AG20443 (cell line): ENCODE data around the gene SPACA7.
A peak's percentile ranks its signal among the peaks of the same experiment; 100 is the strongest.

Experiments used
- DNase-seq: peaks from one replicate; pipeline ENCODE4 v3.0.0; 2012; ENCODE audit warnings: low spot score, mixed read lengths

SPACA7 gene

DNA sequence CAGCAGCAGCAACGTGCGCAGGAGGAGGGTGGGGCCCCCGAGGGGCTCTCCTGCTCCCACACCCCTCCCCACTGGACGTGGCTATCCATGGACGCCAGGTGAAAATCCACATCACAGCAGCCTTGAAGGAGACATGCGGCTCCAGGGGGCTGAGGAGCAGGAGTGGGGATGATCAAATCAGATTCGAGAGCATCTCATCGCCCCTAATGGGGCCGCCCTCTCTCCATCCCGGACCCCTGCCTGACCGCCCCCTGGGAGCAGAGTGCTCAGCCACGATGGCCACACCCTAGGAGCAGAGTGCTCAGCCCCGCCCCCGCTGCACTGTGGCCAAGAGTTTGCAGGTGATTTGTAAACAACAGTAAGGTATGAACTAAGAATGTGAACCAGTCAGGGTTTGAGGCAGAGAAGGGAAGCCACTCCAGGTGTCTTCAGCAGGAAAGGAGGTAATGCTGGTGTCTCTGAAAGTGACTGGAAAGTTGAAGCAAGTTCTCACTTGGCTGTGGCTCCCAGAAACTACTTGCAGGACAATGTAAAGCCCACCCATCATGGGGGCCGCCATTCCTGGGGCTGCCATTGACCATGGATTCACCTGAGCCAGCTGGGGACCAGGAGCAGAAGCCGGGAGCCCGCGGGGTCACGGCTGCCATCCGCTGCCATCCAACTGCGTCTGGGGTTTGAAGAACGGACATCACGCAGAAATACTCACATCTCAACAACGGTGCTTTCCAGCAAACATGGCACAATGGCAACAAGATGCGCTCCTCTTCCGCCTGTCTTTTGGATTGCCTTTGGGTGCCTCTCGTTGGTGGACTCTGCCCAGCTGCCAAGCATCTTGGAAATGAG lies 71.8 kb downstream of the SPACA7 start:
- DNase-seq: no peak

DNA sequence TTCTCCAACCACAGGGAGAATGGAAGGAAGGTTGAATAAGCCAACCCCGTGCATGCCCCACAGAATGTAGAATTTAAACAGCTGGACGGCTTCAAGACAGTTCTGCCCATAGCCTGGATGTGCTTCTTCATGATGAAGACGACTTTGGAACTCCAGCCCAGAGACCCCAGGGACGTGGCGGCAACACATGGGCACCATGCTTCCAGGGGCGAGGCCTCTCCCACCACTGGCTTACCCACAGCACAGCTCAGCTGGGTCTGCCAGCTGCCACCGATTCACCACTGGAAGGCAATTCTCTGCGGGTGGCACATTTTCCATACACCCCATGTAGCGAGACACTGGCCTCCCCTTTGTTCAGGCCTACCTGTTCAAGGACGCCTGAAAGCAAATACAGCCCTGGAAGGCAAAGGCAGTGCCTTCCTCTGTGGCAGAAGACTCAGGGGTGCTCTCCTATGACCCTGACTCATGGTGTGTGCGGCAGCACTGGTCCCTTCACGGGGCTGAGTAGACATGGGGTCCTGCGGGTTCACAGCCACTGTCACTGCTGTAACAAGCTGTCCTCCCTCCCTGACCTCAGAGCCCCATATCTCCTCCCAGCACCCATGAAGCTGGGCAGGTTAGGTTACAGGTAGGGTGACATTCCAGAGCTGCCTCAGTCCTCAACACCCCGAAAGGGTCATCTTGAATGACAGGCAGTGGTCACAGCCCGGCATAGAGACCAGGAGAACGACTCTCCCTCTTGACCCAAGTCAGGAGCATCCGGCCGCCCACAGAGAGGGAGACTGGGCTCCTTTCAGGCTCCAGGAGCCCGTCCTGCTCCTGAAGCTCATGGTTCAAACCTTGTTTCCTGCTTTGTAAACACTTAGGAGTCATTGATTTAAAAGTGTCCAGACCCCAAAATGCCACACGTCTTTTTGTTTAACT lies 72.7 kb downstream of the SPACA7 start:
- DNase-seq: no peak

DNA sequence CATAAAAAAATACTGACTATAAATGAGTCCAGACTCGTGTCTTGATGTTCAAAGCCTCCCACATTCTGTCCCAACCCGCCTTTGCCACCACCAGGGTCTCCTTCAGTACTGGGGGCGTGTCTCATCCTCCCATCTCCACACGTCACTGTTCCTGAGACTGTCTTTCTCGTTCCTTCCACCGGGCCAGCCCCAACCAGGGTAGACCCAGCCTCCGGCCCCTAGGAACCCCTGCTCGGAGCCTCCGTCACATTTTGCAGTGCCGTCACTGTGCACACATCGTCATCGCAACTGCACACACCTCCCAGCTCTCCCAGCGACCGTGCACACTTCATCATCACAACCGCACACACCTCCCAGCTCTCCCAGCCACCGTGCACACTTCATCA lies 73.4 kb downstream of the SPACA7 start:
- DNase-seq: no peak

DNA sequence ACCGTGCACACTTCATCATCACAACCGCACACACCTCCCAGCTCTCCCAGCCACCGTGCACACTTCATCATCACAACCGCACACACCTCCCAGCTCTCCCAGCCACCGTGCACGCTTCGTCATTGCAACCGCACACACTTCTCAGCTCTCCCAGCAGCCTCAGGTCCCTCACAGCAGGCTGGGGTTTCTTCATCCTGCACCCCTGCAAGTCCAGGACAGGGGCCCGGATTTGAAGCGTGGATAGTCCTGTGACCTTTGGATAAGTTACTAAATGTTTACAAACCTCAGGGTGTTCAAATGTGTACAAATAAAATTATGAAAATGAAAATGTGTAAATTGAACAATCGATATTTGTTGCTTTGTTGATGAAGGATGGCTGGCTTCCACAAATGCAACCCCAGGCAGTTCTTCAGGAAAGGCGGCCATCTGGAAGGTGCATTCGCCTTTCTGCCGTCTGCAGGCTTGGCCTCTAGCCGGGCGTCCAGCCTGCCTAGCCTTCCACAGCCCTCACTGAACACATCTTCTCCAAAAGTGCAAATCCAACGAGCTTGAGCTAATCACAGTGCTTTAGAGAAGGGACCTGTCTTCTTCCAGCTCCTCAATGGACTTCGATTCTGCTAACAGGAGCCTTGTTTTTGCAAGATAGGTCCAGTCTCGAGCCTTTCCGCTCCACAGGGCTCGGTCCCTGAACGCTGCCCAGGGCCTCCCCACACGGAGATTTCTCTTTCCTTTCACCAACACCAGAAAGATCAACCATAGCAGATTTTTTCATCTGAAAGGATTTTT lies 74.2 kb downstream of the SPACA7 start:
- DNase-seq: peak; percentile 6

DNA sequence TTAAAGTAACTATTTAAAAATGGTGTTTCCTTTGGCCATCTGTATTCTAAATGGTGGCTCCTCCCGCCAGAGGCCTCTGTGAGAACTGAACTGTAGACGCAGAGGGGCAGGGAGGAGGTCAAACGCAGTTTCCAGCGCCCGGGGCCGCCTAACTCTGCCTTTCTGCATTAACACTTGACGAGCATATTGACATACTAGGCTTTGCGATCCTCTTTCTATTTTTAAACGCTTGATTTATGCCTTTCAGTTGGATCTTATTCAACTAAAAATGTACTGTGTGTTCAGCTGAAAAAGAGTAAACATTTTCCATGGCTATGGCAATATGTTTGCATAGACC lies 74.7 kb downstream of the SPACA7 start:
- peak; percentile 7 for DNase-seq

DNA sequence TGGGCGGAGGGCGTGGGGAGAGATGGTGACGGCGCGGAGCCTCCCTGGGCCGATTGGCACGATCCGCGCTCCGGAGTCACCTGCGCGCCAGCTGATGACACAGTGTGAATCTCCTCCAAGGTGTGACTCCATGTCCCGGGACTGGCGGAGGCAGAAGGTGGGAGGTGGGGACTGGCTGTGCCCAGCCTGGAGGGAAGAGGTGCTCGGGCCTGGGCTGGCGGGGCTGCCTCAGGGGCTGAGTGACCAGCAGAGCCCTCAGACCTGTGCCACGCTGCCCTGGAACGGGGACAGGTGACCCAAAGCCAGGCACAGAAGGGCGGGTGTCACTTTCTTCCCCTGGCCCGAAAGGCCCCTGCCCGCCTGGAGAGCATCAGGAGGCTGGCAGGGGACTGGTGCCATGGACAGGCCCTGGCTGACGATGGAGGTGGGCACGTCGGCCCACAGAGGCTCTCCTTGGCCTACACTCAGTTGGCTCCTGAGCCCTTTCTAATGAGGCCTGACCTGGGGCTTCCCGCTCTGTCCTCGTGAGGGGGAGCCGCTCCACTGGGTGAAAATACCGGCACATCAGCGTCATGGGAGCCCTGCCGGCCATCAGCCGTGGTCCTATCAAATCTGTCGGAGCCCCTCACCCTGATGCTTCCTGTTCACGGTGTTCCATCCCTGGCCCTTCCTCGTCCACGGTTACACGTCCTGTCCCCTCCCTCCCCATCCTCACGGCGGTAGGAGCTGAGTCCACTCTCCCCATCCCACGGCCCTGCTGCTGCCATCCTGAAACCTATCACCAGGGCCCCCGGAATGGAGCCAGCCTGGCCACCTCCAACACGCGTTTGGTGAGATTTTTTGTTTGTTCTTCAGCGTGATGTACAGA lies 75.6 kb downstream of the SPACA7 start:
- DNase-seq: peak; percentile 12

DNA sequence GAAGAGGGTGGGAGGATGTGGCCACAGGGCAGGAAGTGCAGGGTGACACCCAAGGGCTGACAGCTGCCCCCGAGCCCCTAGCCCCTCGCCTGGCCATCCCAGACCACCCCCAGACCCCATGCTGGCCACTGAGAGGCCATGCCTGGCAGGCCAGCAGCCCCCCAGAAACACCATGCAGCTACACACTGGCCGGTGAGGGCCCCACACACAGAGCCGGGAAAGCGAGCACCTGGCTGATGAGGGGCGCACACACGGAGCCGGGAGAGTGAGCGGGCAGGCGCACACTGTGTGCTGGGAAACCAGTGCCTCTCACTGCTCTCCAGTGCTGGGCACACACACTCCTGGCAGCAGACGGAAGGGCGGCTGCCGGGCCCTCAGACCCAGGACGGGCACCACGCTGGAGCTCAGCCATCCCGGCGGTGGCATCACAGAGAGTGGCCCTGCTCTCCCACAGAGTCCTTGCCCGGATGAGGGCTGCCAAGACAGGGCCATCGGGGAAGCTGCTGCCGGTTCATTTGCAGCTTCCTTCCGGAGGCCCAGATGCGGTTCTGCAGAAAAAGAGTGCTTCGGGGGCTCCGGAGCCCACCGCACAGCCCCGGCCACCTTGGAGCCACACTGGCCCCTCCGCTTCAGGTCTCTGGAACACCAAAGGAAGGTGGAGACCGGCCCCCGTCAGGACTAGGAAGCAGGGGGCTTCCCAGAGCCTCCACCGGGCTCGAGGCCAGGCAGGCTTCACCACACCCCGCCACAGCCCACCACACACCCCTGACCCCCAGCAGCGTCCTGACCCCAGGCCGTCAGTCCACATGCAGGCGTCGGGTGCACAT lies 76.4 kb downstream of the SPACA7 start:
- peak; percentile 9 for DNase-seq

DNA sequence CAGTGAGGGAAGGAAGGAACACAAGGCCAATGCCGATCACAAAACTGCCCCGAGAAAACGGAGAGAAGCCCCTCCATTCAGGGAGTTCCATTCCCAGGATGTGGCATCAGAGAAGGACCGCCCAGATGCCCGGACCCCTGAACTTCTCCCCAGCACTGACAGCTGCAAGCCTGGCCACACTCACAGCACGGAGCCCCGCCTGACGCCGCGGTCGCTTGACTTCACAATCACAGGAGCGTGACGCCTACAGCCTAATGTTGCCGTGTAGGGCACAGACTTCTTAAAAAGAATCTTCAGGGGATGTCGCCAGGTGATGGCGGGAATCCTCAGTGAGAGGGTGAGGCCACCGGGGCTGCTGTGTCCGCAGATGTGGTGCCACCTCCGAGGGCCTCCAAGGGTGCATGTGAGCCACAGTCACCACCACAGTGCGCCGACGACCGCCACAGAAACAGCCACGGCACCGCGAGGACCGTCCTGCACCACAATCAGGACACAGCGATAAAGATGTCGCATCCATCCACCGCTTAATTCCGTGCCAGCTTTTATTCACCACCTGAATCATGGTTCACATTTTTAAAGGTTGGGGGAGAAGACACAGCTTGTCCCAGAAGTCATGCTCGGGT lies 77.2 kb downstream of the SPACA7 start:
- DNase-seq: no peak

DNA sequence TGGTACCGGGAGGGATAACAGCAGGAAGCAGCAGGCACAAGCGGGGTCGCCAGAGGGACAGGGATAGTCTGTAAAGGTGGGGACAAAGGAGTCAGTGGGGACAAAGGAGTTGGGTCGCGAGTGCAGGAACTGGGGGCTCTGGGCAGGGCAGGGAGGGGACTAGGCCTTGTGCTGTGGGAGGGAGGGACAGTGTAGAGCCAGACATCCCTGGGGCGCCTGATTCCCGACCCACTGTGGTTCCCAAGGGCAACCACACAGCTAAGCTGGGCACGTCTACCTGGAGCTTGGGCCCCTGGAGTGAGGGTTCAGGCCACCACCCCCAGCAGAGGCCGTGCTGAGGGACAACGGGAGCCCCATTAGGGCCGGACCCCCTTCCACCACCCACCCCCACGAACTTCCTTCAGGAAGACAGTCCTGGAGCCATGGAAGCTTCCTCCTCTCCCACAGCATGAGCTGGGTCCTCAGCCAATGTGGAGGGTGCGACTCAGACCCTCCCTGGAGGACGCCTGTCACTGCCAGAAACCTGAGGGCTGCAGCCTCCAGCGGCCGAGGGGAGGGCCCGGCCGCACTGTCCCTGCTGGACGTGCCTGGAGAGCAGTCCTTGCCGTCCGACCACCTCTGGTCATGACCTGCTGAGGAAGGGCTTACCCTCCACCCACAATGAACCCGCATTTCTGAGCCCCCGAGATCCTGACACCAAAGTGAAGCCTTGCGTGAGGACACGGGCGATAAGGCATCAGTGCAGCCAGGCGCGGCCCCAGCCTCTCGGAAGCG lies 77.9 kb downstream of the SPACA7 start:
- DNase-seq: no peak

DNA sequence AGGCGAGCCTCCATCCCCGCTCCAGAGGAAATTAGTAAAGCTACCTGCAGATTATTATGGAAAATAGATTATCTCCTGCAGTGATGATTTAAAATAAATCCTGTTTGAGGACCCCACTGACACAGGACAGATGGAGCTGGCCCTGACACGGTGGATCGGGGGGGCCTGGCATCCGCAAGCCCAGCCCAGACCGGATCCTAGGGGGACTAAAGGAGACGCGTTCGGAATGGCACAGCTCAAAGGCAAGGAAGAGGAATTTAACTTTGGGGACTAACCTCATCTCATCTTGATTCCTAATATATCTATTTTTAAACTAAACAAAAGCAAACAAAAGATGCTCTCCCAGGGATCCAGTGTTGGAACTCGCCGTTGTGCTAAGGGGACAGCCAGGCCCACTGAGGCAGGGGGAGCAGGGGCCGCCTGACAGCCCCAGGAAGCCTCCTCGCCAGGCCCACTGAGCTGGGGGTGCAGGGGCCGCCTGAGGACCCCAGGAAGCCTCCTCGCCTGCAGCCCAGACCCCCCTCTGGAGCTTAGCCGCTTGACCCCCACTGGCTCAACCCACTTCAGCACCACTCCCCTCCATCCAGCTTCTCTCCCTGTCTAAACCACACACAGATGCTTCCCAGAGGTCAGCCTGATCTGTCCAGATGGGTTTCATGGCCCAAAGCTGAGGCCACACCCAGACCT lies 78.6 kb downstream of the SPACA7 start:
- no peak for DNase-seq

DNA sequence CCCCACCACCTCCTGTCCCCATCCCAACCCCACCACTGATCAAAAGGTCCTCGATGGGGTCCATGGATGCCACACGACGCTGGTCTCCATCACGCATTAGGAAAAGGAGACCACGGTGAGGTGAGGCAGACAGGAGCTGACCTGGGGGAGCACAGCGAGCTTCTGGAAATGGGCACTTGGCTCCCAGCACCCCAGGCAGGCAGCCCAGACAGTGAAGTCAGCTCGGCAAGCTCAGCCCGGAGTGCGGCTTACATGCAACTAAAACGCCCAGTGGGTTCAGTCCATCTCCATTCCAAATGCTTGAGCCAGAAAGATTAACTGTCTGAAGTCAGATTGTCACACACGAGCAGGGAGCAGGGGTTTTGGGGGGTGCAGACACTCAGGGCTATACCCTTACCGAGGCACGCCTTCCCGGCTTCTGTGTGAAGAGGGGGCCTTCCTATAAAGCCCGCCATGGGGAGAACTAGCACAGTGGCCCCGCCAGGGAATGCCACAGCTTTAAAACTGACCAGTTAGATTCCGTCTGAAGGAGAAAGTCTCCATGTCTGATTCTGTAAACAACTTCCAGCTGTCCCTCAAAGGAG lies 79.4 kb downstream of the SPACA7 start:
- no peak for DNase-seq

DNA sequence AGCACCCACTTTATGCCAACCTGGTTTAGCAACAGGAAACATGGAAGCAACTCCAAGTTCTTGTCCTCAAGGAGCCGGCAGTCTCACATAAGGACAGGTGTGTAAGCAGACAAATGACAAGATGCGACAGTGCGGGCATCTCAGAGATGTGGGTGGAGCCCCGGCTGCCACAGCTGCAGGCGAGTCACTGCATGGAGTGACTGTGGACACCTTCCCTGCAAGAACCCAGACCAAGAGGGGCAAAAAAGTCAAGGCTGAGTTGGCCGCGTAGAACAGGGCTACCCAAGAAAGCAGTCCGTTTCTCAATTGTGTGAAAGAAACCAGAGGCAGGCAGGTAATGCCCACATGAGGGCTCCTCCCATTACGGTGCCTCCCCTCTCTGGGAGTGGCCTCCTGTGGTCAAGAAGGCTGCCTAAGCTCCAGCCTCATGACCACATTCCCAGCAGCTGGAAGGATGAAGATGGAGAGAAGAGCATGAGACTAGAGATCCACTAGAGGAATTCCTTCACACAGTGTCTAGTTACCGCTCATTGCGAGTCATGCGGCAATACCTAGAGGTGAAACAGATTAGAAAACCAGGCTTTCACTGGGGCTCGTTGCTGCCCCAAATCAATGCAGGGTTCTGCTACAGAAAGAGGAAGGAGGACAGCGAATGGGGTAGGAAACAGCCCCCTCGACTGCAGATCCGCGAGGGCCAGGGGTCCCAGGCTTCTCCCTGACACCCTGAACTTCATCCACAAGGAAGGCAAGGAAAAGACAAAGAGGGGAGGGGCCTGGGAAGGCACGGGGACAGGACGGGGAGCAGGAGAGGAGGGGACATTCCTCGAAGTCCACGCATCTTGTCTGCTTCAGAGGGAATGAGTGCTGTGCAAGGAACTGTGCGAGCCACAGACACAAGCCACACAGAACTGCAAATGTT lies 80.2 kb downstream of the SPACA7 start:
- DNase-seq: peak; percentile 5

DNA sequence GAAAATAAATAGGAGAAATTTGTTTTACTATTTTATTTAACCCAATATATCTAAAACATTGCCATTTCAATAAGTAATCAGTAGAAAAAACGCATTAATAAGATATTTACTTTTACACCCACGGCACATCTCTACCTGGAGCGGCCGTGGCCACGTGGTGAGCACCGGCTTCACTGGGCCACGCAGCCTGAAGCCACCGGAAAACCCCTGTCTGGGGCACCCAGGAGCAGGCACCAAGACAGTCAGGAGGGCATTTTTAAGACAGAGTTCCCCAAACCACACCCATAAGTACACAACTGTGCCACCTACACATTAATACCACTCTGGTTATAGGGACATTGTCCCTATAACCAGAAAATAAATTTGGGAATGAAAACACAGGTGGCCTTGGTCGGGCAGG lies 80.9 kb downstream of the SPACA7 start:
- DNase-seq: no peak

DNA sequence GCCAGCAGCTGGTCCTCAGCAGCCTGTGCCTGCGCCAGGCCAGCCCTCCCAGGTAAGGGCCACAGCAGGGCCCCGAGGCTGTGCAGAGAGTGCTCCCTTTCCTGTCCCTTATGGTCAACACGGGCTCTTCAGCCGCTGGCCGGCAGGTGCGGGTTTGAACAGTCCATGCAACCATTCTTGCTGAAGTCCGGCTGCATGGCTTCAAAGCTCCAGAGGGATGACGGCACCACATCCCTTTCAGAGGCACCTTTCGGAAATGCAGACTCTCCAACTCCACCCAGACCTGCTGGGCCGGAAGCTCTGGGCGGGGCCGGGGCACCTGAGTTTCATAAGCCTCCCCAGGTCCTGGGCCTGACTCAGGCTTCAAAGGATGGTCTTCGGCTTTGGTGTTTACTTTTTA lies 81.3 kb downstream of the SPACA7 start:
- DNase-seq: no peak

DNA sequence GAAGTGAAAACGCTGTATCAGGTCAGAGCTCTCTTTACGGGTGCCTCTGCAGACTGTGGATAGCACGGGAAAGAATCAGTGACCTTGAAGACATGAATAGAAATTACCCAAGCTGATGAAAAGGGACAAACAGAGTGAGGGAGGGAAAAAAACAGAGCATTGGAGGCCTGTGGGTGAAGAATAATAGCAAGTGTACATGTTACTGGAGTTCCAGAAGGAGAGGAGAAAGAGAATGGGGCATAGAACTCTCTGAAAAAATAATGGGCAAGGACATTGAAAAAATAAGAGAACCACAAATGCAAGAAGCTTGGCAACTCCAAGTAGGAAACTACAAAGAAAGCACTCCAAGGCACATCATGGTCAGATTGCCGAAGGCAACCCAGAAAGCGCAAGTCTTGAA lies 86.3 kb downstream of the SPACA7 start:
- DNase-seq: no peak

DNA sequence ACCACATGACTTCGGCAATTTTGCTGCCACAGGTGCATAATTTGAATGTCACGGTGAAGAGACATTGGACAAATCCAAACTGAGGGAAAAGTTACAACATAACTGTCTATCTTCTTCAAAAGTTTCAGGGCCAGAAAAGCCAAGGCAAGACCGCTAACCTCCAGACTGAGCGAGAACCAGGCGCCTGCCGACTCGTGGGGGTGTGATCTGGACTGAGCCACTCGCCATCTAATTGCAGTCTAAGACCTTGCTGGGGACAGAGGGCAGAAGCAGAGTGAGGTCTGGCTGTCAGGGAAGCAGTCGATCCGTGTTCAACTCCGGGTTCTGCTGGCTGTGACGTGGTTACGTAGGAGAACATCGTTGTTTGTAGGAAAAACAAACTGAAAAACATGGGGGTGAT lies 88.6 kb downstream of the SPACA7 start:
- DNase-seq: no peak
